Spleen (tissue), 7 donors: ENCODE results near the gene IL17RD.

Source experiments
- POLR2A ChIP-seq, 3 donors: fragments of 450-650 bp; IDR thresholded peaks; one replicate each; pipeline ENCODE4 v1.5.1; 2017; ENCODE audit warnings: antibody characterized with exemption in 3 of 3, mild to moderate bottlenecking in 1 of 3
- TF ChIP-seq, protein P1 (sequence below), 11 experiments: fragments of 200-600 bp in 7 of 11; fragments of 450-650 bp in 4 of 11; sonication (generic) in 4 of 11; IDR thresholded peaks in 8 of 11; conservative IDR thresholded peaks in 3 of 11; 1 replicate in 7 of 11; 2 replicates in 4 of 11; pipeline versions ENCODE4 v1.4.0 to v1.8.0; 2016 to 2021; ENCODE audit warnings: antibody characterized with exemption in 11 of 11, inconsistent platforms in 4 of 11, mild to moderate bottlenecking in 1 of 11
- donor health status: DM: no; HTN: no; CAD: no; lungs with moderate emphysema.
- donor health status: DM: no; HTN: no; CAD: no.
- donor health status: DM: no; HTN: no; CAD: no.

DNA sequence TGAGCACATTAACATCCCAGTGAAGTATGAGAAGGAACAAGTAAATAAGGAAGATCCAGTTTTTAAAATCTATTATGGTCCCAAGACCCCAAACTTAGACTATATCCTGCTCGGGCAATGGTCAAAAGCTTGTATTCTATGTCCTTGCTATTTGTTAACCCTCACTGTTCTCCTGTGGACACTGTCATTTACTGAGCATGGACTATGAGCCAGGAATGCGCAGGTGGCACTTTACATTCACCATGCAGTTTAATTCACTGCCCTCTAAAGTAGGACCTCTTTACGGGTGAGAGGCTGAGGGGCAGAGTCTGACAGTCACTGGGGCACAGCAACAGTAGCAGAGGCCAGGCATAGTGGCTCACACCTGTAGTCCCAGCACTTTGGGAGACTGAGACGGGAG is 76.1 kb downstream of the IL17RD start:
- TF ChIP-seq, protein P1, sequence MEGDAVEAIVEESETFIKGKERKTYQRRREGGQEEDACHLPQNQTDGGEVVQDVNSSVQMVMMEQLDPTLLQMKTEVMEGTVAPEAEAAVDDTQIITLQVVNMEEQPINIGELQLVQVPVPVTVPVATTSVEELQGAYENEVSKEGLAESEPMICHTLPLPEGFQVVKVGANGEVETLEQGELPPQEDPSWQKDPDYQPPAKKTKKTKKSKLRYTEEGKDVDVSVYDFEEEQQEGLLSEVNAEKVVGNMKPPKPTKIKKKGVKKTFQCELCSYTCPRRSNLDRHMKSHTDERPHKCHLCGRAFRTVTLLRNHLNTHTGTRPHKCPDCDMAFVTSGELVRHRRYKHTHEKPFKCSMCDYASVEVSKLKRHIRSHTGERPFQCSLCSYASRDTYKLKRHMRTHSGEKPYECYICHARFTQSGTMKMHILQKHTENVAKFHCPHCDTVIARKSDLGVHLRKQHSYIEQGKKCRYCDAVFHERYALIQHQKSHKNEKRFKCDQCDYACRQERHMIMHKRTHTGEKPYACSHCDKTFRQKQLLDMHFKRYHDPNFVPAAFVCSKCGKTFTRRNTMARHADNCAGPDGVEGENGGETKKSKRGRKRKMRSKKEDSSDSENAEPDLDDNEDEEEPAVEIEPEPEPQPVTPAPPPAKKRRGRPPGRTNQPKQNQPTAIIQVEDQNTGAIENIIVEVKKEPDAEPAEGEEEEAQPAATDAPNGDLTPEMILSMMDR (IDR thresholded peaks at IDR 0.05 in 8 of 11, conservative IDR thresholded peaks at IDR 0.05 in 3 of 11), result no peak
- TF ChIP-seq POLR2A (IDR thresholded peaks at IDR 0.05), result no peak
